ENCODE data around the gene DAD1.

- TF ChIP-seq POLR2A (IDR thresholded peaks at IDR 0.05; ENCODE audit: low read length): no peak
- TF ChIP-seq GATA1 (IDR thresholded peaks at IDR 0.05; ENCODE audit: low read depth, low read length): no peak
Observed at GRCh38 chr14:22572562-22573058, 16.4 kb downstream of the DAD1 start.
